HCT116 (cell line): ENCODE results near the gene TUBB4B. TPM values are rescaled to one million over a fixed set of nuclear protein-coding genes. Genes with fewer than 3 reads are reported as not detected.

Source experiments
- ATAC-seq: fragments of 200-7000 bp; cut with Tn5 transposase; 2 replicates; pipeline ENCODE4 v1.9.1; 2020; ENCODE audit warnings: mild to moderate bottlenecking, moderate library complexity
- BruUV-seq: library from RNA; stranded (reverse); fragments of 400-500 nt; replicated peaks from 2 replicates; lab custom pipeline; 2021; lab: Mats Ljungman, UMichigan
- CTCF ChIA-PET: fragments of 300-600 bp; sonication (Branson Sonifier 250); formaldehyde crosslinking; loops from one replicate; lab custom pipeline; 2021; ENCODE audit warnings: antibody characterized with exemption; lab: Charles Lee
- POLR2A ChIA-PET: fragments of 300-600, 350-600 bp; sonication (Branson Sonifier 250); formaldehyde crosslinking; loops from one replicate; lab custom pipeline; 2021; ENCODE audit warnings: antibody characterized with exemption; lab: Charles Lee
- RAD21 ChIA-PET, 2 experiments: fragments of 300-600 bp; sonication (Branson Sonifier 250); formaldehyde crosslinking; loops; one replicate each; lab custom pipeline; 2023; ENCODE audit warnings: low total read pairs in 2 of 2; ENCODE audit not compliant: uncharacterized antibody in 2 of 2, unreplicated experiment in 2 of 2, low non-redundant PET in 1 of 2; lab: Charles Lee
- DNase-seq: peaks from one replicate; pipeline ENCODE4 v3.0.0-alpha.2; 2010; ENCODE audit warnings: low read depth, low spot score
- H2AFZ ChIP-seq: fragments of 200-600 bp; shearing (Covaris generic), sonication (generic); 2 replicates; pipeline ENCODE4 v1.6.1; 2017; ENCODE audit warnings: low read depth, mixed run types, mixed read lengths, antibody characterized with exemption, low read length; ENCODE audit not compliant: poor library complexity, severe bottlenecking
- H3K27ac ChIP-seq: 2 replicates; pipeline ENCODE4 v1.5.1; 2012; ENCODE audit warnings: low read depth, low read length
- H3K27me3 ChIP-seq: fragments of 200-600 bp; sonication (generic); 2 replicates; pipeline ENCODE4 v1.6.1; 2016; ENCODE audit warnings: mixed run types, low read length, mixed read lengths; ENCODE audit not compliant: insufficient read depth
- H3K36me3 ChIP-seq, 2 experiments: fragments of 200-500 bp in 1 of 2; fragments of 200-600 bp in 1 of 2; sonication (Bioruptor generic) in 1 of 2; sonication (generic) in 1 of 2; 2 replicates each; pipeline versions ENCODE4 v1.5.1 to v1.6.1; 2014 to 2016; ENCODE audit warnings: low read length in 2 of 2, inconsistent platforms in 1 of 2, mixed read lengths in 1 of 2, mixed run types in 1 of 2; ENCODE audit not compliant: insufficient read depth in 2 of 2, control insufficient read depth in 1 of 2
- H3K4me1 ChIP-seq, 2 experiments: fragments of 200-600 bp in 1 of 2; sonication (generic) in 1 of 2; 2 replicates each; pipeline versions ENCODE4 v1.5.1 to v1.6.1; 2012 to 2017; ENCODE audit warnings: low read length in 2 of 2, inconsistent platforms in 1 of 2, mild to moderate bottlenecking in 1 of 2, mixed read lengths in 1 of 2, mixed run types in 1 of 2, moderate library complexity in 1 of 2; ENCODE audit not compliant: insufficient read depth in 2 of 2, control insufficient read depth in 1 of 2
- H3K4me2 ChIP-seq: fragments of 200-600 bp; sonication (generic); 2 replicates; pipeline ENCODE4 v1.6.1; 2017; ENCODE audit warnings: mixed run types, low read length, mixed read lengths
- H3K4me3 ChIP-seq, 2 experiments: fragments of 200-600 bp in 1 of 2; sonication (generic) in 1 of 2; replicated peaks in 1 of 2; 2 replicates each; pipeline ENCODE4 v1.5.1; 2011 to 2016; ENCODE audit warnings: low read length in 2 of 2, control low read depth in 1 of 2, low read depth in 1 of 2, mild to moderate bottlenecking in 1 of 2, mixed read lengths in 1 of 2, mixed run types in 1 of 2
- H3K79me2 ChIP-seq: fragments of 200-600 bp; sonication (generic); 2 replicates; pipeline ENCODE4 v1.6.1; 2017; ENCODE audit warnings: mild to moderate bottlenecking, mixed run types, low read length, moderate library complexity, mixed read lengths; ENCODE audit not compliant: insufficient read depth
- H3K9ac ChIP-seq: fragments of 200-600 bp; sonication (generic); 2 replicates; pipeline ENCODE4 v1.6.1; 2016; ENCODE audit warnings: low read length, mixed read lengths
- H3K9me2 ChIP-seq: fragments of 200-600 bp; sonication (generic), shearing (Covaris generic); 2 replicates; pipeline ENCODE4 v1.6.1; 2017; ENCODE audit warnings: mixed run types, mild to moderate bottlenecking, moderate library complexity; ENCODE audit not compliant: insufficient read depth
- H3K9me3 ChIP-seq, 2 experiments: fragments of 200-500 bp in 1 of 2; fragments of 200-600 bp in 1 of 2; sonication (Bioruptor generic) in 1 of 2; sonication (generic) in 1 of 2; 2 replicates each; pipeline ENCODE4 v1.6.1; 2014 to 2017; ENCODE audit warnings: low read length in 2 of 2, mixed read lengths in 2 of 2, inconsistent platforms in 1 of 2, low read depth in 1 of 2, mild to moderate bottlenecking in 1 of 2, mixed run types in 1 of 2, moderate library complexity in 1 of 2; ENCODE audit not compliant: control insufficient read depth in 1 of 2, insufficient read depth in 1 of 2
- H4K20me1 ChIP-seq: fragments of 200-600 bp; sonication (generic), shearing (Covaris generic); 2 replicates; pipeline ENCODE4 v1.6.1; 2017; ENCODE audit warnings: mixed run types, mild to moderate bottlenecking, moderate library complexity; ENCODE audit not compliant: insufficient read depth
- ATF3 ChIP-seq: IDR thresholded peaks from 2 replicates; pipeline ENCODE4 v1.6.1; 2012
- CBX3 ChIP-seq: IDR thresholded peaks from 2 replicates; pipeline ENCODE4 v1.6.1; 2012; ENCODE audit warnings: low read depth
- CEBPB ChIP-seq: IDR thresholded peaks from 2 replicates; pipeline ENCODE4 v1.6.1; 2012; ENCODE audit warnings: low read depth
- EGR1 ChIP-seq: IDR thresholded peaks from 2 replicates; pipeline ENCODE4 v1.6.1; 2012; ENCODE audit warnings: low read depth
- ELF1 ChIP-seq: IDR thresholded peaks from 2 replicates; pipeline ENCODE4 v1.6.1; 2012; ENCODE audit warnings: low read depth, borderline replicate concordance
- EZH2 ChIP-seq: fragments of 200-600 bp; sonication (generic); IDR thresholded peaks from 2 replicates; pipeline ENCODE4 v1.6.1; 2017; ENCODE audit warnings: antibody characterized with exemption, mixed run types
- FOSL1 ChIP-seq: IDR thresholded peaks from 2 replicates; pipeline ENCODE4 v1.6.1; 2012; ENCODE audit warnings: low read depth
- JUND ChIP-seq: IDR thresholded peaks from 2 replicates; pipeline ENCODE4 v1.6.1; 2012
- MAX ChIP-seq: IDR thresholded peaks from 2 replicates; pipeline ENCODE4 v1.6.1; 2012
- POLR2A ChIP-seq: IDR thresholded peaks from 2 replicates; pipeline ENCODE4 v1.7.0; 2011; ENCODE audit warnings: borderline replicate concordance; ENCODE audit not compliant: insufficient read depth, insufficient read length; ENCODE audit errors: extremely low read depth
- POLR2AphosphoS5 ChIP-seq: IDR thresholded peaks from 2 replicates; pipeline ENCODE4 v1.6.1; 2011; ENCODE audit warnings: mild to moderate bottlenecking, low read depth, low read length, moderate library complexity
- REST ChIP-seq: IDR thresholded peaks from 2 replicates; pipeline ENCODE4 v1.6.1; 2012; ENCODE audit warnings: low read depth
- SIN3A ChIP-seq: IDR thresholded peaks from 2 replicates; pipeline ENCODE4 v1.6.1; 2012; ENCODE audit warnings: low read depth
- SRF ChIP-seq: IDR thresholded peaks from 2 replicates; pipeline ENCODE4 v1.6.1; 2012; ENCODE audit warnings: low read depth
- YY1 ChIP-seq: IDR thresholded peaks from 2 replicates; pipeline ENCODE4 v1.6.1; 2011; ENCODE audit warnings: low read length, low read depth, moderate library complexity, mild to moderate bottlenecking; ENCODE audit not compliant: insufficient replicate concordance; ENCODE audit errors: extremely low read depth
- ZBTB33 ChIP-seq: IDR thresholded peaks from 2 replicates; pipeline ENCODE4 v1.6.1; 2011; ENCODE audit warnings: mild to moderate bottlenecking, low read length, moderate library complexity; ENCODE audit not compliant: insufficient replicate concordance; ENCODE audit errors: extremely low read depth
- ZFX ChIP-seq: fragments of 450-650 bp; IDR thresholded peaks from 2 replicates; pipeline ENCODE4 v1.6.1; 2017
- ZNF274 ChIP-seq: fragments of 200-500 bp; sonication (Bioruptor generic); IDR thresholded peaks from 2 replicates; pipeline ENCODE4 v1.6.1; 2014; ENCODE audit warnings: mild to moderate bottlenecking, low read depth, low read length, inconsistent platforms
- intact Hi-C: fragments of 100-400 bp; cut with micrococcal nuclease; formaldehyde crosslinking; loops from 2 replicates; pipeline ENCODE4 v1.10.0; 2022
- total RNA-seq: library from RNA; stranded (reverse); gene quantifications from one replicate; pipeline ENCODE4 v1.2.1, GENCODE V29; 2021; ENCODE audit not compliant: unreplicated experiment

Gene TUBB4B
- total RNA-seq, 1 experiment from 2014 or later, result 502 TPM

GRCh38 chr9:137199411-137200121 is 41.5 kb upstream of the TUBB4B start:
- ChIA-PET POLR2A (interaction anchor here (2.6 kb wide), 1 partner anchor 10 kb away, joined by 20 read pairs; the partner anchor contains the start of genes ANAPC2 and SSNA1), RAD21 (interaction anchor here in 1 of 2 experiments (0.9 kb wide), 1 partner anchor 42 kb away, joined by 7 read pairs; no protein-coding TSS in a partner anchor), CTCF (no interaction called here)
- DNase-seq (no peak), ATAC-seq (no peak)
- Histone ChIP-seq H3K27ac (peak overlapping the region; percentile 35; the same call in 1 of the 2 replicates), H3K9me2 (no peaks in the 10 kb centered on the region), H2AFZ (no peak overlapping the region), H3K36me3 (0 out of 4 replicates have a peak, but pooled peaks cover 0 to 3% of the 10 kb centered on the region in 2 experiments), H3K4me1 (peaks cover 40 to 61% of the 10 kb centered on the region in 2 experiments), H4K20me1 (no peaks in the 10 kb centered on the region), H3K4me2 (peak overlapping the region; percentile 63), H3K9ac (peak overlapping the region; percentile 46), H3K9me3 (no peaks in the 10 kb centered on the region), H3K4me3 (peak overlapping the region; percentile 15 to 46; a peak in 3 of 4 replicates), H3K79me2 (peaks cover 35% of the 10 kb centered on the region), H3K27me3 (no peaks in the 10 kb centered on the region)
- no peak for TF ChIP-seq CEBPB
- TF ChIP-seq EGR1, result no peak
- no peak for TF ChIP-seq YY1
- no peak for TF ChIP-seq CBX3
- no peak for TF ChIP-seq SIN3A
- TF ChIP-seq ZFX, result no peak
- no peak for TF ChIP-seq ATF3
- TF ChIP-seq POLR2AphosphoS5, result no peak
- no peak for TF ChIP-seq SRF
- TF ChIP-seq FOSL1, result no peak
- TF ChIP-seq POLR2A, result no peak
- no peak for TF ChIP-seq ZNF274
- no peak for TF ChIP-seq MAX
- no peak for TF ChIP-seq EZH2
- no peak for TF ChIP-seq ZBTB33
- no peak for TF ChIP-seq ELF1
- TF ChIP-seq JUND, result no peak
- TF ChIP-seq REST, result no peak
- no TSS peak for BruUV-seq
- intact Hi-C loops, result loop anchor here (1.0 kb wide), 1 partner anchor 42 kb away; the partner anchor contains the start of gene TUBB4B
